Measurements from ENCODE around the gene NBPF3. TPM values are rescaled to one million over a fixed set of nuclear protein-coding genes. Genes with fewer than 3 reads are reported as not detected.

The NBPF3 gene
- total and polyA plus RNA-seq, 2 donors (not counting 3 experiments of a cell fraction or from before 2014, with no cell fraction given) = 3.3 to 6.5 TPM

DNA sequence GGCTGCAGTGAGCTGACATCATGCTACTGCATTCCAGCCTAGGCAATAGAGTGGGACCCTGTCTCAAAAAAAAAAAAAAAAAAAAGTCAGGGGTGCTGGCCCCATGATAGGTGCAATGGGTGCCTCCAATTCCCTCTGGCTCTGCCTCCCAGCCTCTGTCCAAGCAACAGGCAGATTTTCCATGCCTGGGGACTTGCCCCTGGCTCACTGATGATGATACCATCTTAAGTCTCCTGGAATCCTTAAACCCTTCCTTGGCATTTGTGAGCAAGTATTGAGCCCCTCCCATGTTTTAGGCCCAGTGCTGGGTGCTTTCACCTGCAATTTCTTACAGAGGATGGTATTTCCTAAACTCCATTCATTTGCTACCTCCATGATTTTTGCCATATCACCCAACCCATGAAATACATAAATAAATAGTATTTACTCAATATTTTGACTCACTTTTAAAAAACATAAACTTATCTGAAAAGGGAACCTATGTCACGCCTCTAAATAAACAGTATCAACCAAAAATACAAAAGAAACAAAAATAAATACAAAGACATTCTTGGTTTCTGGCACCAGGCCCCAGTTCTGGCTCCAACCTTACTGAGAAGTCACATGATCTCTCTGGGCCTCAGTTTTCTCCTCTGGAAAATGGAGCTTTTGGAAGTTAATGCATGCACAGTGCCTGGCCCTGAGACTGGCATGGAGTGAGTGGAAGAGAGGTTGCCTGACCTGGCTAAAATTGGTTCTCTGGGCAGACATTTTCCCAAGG, 67.8 kb downstream of the NBPF3 start:
- no peak overlapping the region for H3K27ac ChIP-seq (ENCODE audit: insufficient read depth, low read depth, low read length)
- DNase-seq (ENCODE audit: low read depth, low spot score) (no peak), FAIRE-seq (no peak)
- no peak for TF ChIP-seq MYC (IDR thresholded peaks at IDR 0.05; ENCODE audit: low read depth, low read length)
- TF ChIP-seq POLR2AphosphoS5 (IDR thresholded peaks at IDR 0.05; ENCODE audit: insufficient read depth, low read depth, low read length) = no peak
- TF ChIP-seq GATA2 (IDR thresholded peaks at IDR 0.05; ENCODE audit: insufficient read depth, insufficient read length, low read depth, low read length) = no peak
- no peak for TF ChIP-seq FOS (IDR thresholded peaks at IDR 0.05; ENCODE audit: borderline replicate concordance, insufficient read depth, low read length)
- TF ChIP-seq JUN (IDR thresholded peaks at IDR 0.05; ENCODE audit: borderline replicate concordance, insufficient read depth, insufficient read length, low read depth) = no peak
- TF ChIP-seq, protein P1, sequence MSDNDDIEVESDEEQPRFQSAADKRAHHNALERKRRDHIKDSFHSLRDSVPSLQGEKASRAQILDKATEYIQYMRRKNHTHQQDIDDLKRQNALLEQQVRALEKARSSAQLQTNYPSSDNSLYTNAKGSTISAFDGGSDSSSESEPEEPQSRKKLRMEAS (IDR thresholded peaks at IDR 0.05; ENCODE audit: insufficient read depth, insufficient read length) = no peak
- TF ChIP-seq EZH2 (IDR thresholded peaks at IDR 0.05; ENCODE audit: borderline replicate concordance, low read depth, low read length, severe bottlenecking) = no peak
- TF ChIP-seq, protein P2, sequence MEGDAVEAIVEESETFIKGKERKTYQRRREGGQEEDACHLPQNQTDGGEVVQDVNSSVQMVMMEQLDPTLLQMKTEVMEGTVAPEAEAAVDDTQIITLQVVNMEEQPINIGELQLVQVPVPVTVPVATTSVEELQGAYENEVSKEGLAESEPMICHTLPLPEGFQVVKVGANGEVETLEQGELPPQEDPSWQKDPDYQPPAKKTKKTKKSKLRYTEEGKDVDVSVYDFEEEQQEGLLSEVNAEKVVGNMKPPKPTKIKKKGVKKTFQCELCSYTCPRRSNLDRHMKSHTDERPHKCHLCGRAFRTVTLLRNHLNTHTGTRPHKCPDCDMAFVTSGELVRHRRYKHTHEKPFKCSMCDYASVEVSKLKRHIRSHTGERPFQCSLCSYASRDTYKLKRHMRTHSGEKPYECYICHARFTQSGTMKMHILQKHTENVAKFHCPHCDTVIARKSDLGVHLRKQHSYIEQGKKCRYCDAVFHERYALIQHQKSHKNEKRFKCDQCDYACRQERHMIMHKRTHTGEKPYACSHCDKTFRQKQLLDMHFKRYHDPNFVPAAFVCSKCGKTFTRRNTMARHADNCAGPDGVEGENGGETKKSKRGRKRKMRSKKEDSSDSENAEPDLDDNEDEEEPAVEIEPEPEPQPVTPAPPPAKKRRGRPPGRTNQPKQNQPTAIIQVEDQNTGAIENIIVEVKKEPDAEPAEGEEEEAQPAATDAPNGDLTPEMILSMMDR (IDR thresholded peaks at IDR 0.05; ENCODE audit: extremely low read depth in 1 of 2, insufficient read depth in 1 of 2, low read depth in 1 of 2, low read length in 2 of 2) = no peak
- no peak for TF ChIP-seq POLR2A (IDR thresholded peaks at IDR 0.05; ENCODE audit: low read depth, low read length)
- H3K9ac ChIP-seq (replicated peaks; ENCODE audit: extremely low read depth, insufficient read depth, low read length) = no peak overlapping the region
- H3K27me3 ChIP-seq (ENCODE audit: control insufficient read depth in 2 of 2, insufficient read depth in 2 of 2, low read length in 2 of 2) = peaks cover 49 to 51% of the 10 kb centered on the region in 2 experiments
- POLR2A ChIA-PET = interaction anchor here (0.6 kb wide), 1 partner anchor 140 kb away, joined by 3 read pairs; no protein-coding TSS in a partner anchor
- H3K9me1 ChIP-seq (replicated peaks; ENCODE audit: control insufficient read depth, extremely low read depth, insufficient read depth, low read length) = no peaks in the 10 kb centered on the region
- intact Hi-C loops (cut with micrococcal nuclease) (no loop called here), dilution Hi-C loops (cut with MboI; ENCODE audit: extremely low pct_ligation_motif_present, low sequenced_read_pairs) (no loop called here)
- peaks cover 3% of the 10 kb centered on the region for H3K4me1 ChIP-seq (ENCODE audit: control insufficient read depth, extremely low read depth, insufficient read depth, low read length)
- CTCF ChIA-PET = interaction anchor here (1.1 to 2.4 kb wide), 8 partner anchors 9 to 157 kb away, joined by 3 to 45 read pairs (median 11); no protein-coding TSS in a partner anchor
- H3K9me3 ChIP-seq (replicated peaks; ENCODE audit: control insufficient read depth, insufficient read depth, low read length) = no peaks in the 10 kb centered on the region
- H2AFZ ChIP-seq (ENCODE audit: low read depth, low read length) = no peak overlapping the region
- H3K4me2 ChIP-seq (ENCODE audit: insufficient read depth, low read length) = no peak overlapping the region
- no TSS peak for BruUV-seq (replicated peaks)
- H3K79me2 ChIP-seq (ENCODE audit: control insufficient read depth, insufficient read depth, low read length) = no peaks in the 10 kb centered on the region
- H4K20me1 ChIP-seq (replicated peaks; ENCODE audit: control insufficient read depth, extremely low read depth, insufficient read depth, low read length) = no peaks in the 10 kb centered on the region
- no peak overlapping the region for H3K4me3 ChIP-seq (replicated peaks in 1 of 3; ENCODE audit: insufficient read depth in 1 of 3, low read depth in 1 of 3, low read length in 3 of 3)
- H3K36me3 ChIP-seq (ENCODE audit: control insufficient read depth in 2 of 2, extremely low read depth in 1 of 2, insufficient read depth in 2 of 2, low read length in 2 of 2) = no peaks in the 10 kb centered on the region
